OCI-LY1 (cell line): Measurements from ENCODE around the gene EFEMP1.

ENCODE experiments used
- H2AFZ ChIP-seq: fragments of 200-600 bp; sonication (generic), shearing (Covaris generic); 2 replicates; pipeline ENCODE4 v1.6.0; 2014; ENCODE audit warnings: antibody characterized with exemption, mild to moderate bottlenecking, low read length
- H3F3A ChIP-seq: fragments of 200-600 bp; sonication (generic), shearing (Covaris generic); 2 replicates; pipeline ENCODE4 v1.6.0; 2014; ENCODE audit warnings: mild to moderate bottlenecking, antibody characterized with exemption, low read length, moderate library complexity; ENCODE audit not compliant: insufficient read depth
- H3K27ac ChIP-seq: fragments of 200-600 bp; sonication (generic); 2 replicates; pipeline ENCODE4 v1.5.1; 2014; ENCODE audit warnings: low read length, mixed run types, mild to moderate bottlenecking, low read depth; ENCODE audit not compliant: poor library complexity, severe bottlenecking
- H3K27me3 ChIP-seq: fragments of 200-600 bp; sonication (generic); 2 replicates; pipeline ENCODE4 v1.6.0; 2014; ENCODE audit warnings: antibody characterized with exemption, mild to moderate bottlenecking, low read length, moderate library complexity; ENCODE audit not compliant: insufficient read depth
- H3K36me3 ChIP-seq: fragments of 200-600 bp; sonication (generic); 2 replicates; pipeline ENCODE4 v1.6.1; 2014; ENCODE audit warnings: mild to moderate bottlenecking, antibody characterized with exemption, low read length, moderate library complexity, mixed read lengths; ENCODE audit not compliant: insufficient read depth
- H3K4me1 ChIP-seq: fragments of 200-600 bp; sonication (generic); 2 replicates; pipeline ENCODE4 v1.5.1; 2014; ENCODE audit warnings: mild to moderate bottlenecking, low read length, moderate library complexity; ENCODE audit not compliant: insufficient read depth, severe bottlenecking
- H3K4me2 ChIP-seq: fragments of 200-600 bp; sonication (generic), shearing (Covaris generic); 2 replicates; pipeline ENCODE4 v1.6.1; 2014; ENCODE audit warnings: low read length
- H3K4me3 ChIP-seq: fragments of 200-600 bp; sonication (generic); 2 replicates; pipeline ENCODE4 v1.5.1; 2014; ENCODE audit warnings: low read length, low read depth, mild to moderate bottlenecking, mixed read lengths; ENCODE audit not compliant: poor library complexity, severe bottlenecking
- H3K79me2 ChIP-seq: fragments of 200-600 bp; shearing (Covaris generic); 2 replicates; pipeline ENCODE4 v1.6.1; 2016; ENCODE audit warnings: mixed run types, low read length, mixed read lengths; ENCODE audit not compliant: insufficient read depth
- H3K9ac ChIP-seq: fragments of 200-600 bp; sonication (generic), shearing (Covaris generic); 2 replicates; pipeline ENCODE4 v1.6.1; 2014; ENCODE audit warnings: mild to moderate bottlenecking, low read length, mixed read lengths
- H3K9me2 ChIP-seq: fragments of 200-600 bp; sonication (generic), shearing (Covaris generic); 2 replicates; pipeline ENCODE4 v1.6.1; 2014; ENCODE audit warnings: low read depth, mild to moderate bottlenecking, low read length, mixed read lengths
- H3K9me3 ChIP-seq: fragments of 200-600 bp; shearing (Covaris generic); 2 replicates; pipeline ENCODE4 v1.6.1; 2014; ENCODE audit warnings: low read length, mixed read lengths
- H4K20me1 ChIP-seq: fragments of 200-600 bp; sonication (generic), shearing (Covaris generic); 2 replicates; pipeline ENCODE4 v1.6.0; 2016; ENCODE audit warnings: mild to moderate bottlenecking, low read length; ENCODE audit not compliant: insufficient read depth
- CTCF ChIP-seq: fragments of 200-600 bp; sonication (generic), shearing (Covaris generic); IDR thresholded peaks from 2 replicates; pipeline ENCODE4 v1.5.1; 2017; ENCODE audit warnings: mild to moderate bottlenecking, antibody characterized with exemption, low read length, moderate library complexity, mixed read lengths
- EZH2 ChIP-seq: fragments of 200-600 bp; sonication (generic), shearing (Covaris generic); IDR thresholded peaks from 2 replicates; pipeline ENCODE4 v1.8.0; 2017; ENCODE audit warnings: borderline replicate concordance, mixed run types, mild to moderate bottlenecking, antibody characterized with exemption, low read length, moderate library complexity, mixed read lengths

EFEMP1 gene

GRCh38 chr2:55843994-55844345 is 79.6 kb downstream of the EFEMP1 start:
- no peak overlapping the region for H3K4me2 ChIP-seq
- no peaks in the 10 kb centered on the region for H3K36me3 ChIP-seq
- TF ChIP-seq CTCF: no peak
- TF ChIP-seq EZH2: no peak
- no peak overlapping the region for H3K9ac ChIP-seq
- H3K9me2 ChIP-seq: no peaks in the 10 kb centered on the region
- H3K4me1 ChIP-seq: no peaks in the 10 kb centered on the region
- H3F3A ChIP-seq: no peaks in the 10 kb centered on the region
- no peaks in the 10 kb centered on the region for H3K27me3 ChIP-seq
- no peaks in the 10 kb centered on the region for H3K9me3 ChIP-seq
- H3K4me3 ChIP-seq: no peak overlapping the region
- H4K20me1 ChIP-seq: no peaks in the 10 kb centered on the region
- no peak overlapping the region for H2AFZ ChIP-seq
- no peak overlapping the region for H3K27ac ChIP-seq
- no peaks in the 10 kb centered on the region for H3K79me2 ChIP-seq

- no peaks in the 10 kb centered on the region for H4K20me1 ChIP-seq
Observed at GRCh38 chr2:55843096-55843993, 80.2 kb downstream of the EFEMP1 start.

GRCh38 chr2:55842046-55842445 is 81.5 kb downstream of the EFEMP1 start:
- H3K9ac ChIP-seq: no peak overlapping the region
- H3K79me2 ChIP-seq: no peaks in the 10 kb centered on the region
- H3K36me3 ChIP-seq: no peaks in the 10 kb centered on the region
- no peaks in the 10 kb centered on the region for H3K9me2 ChIP-seq
- no peaks in the 10 kb centered on the region for H3K9me3 ChIP-seq
- H3K27me3 ChIP-seq: no peaks in the 10 kb centered on the region
- no peak overlapping the region for H3K4me3 ChIP-seq
- TF ChIP-seq CTCF (no peak), EZH2 (no peak)
- no peak overlapping the region for H3K27ac ChIP-seq
- H2AFZ ChIP-seq: no peak overlapping the region
- H3K4me2 ChIP-seq: no peak overlapping the region
- no peaks in the 10 kb centered on the region for H3K4me1 ChIP-seq
- no peaks in the 10 kb centered on the region for H3F3A ChIP-seq
- no peaks in the 10 kb centered on the region for H4K20me1 ChIP-seq

More at GRCh38 chr2:55843096-55843993, 80.2 kb downstream of the EFEMP1 start:
- H3F3A ChIP-seq: no peaks in the 10 kb centered on the region
- H3K9me2 ChIP-seq: no peaks in the 10 kb centered on the region
- H3K27ac ChIP-seq: no peak overlapping the region
- no peak overlapping the region for H3K4me3 ChIP-seq
- no peaks in the 10 kb centered on the region for H3K36me3 ChIP-seq
- H3K4me1 ChIP-seq: no peaks in the 10 kb centered on the region
- H3K4me2 ChIP-seq: no peak overlapping the region
- H3K79me2 ChIP-seq: no peaks in the 10 kb centered on the region
- H3K9me3 ChIP-seq: no peaks in the 10 kb centered on the region
- TF ChIP-seq CTCF: no peak
- TF ChIP-seq EZH2: no peak
- H2AFZ ChIP-seq: no peak overlapping the region
- no peak overlapping the region for H3K9ac ChIP-seq
- no peaks in the 10 kb centered on the region for H3K27me3 ChIP-seq
